Osteoblast (primary cell): ENCODE measurements around the gene CRTC1. TPM values are rescaled to one million over a fixed set of nuclear protein-coding genes. Genes with fewer than 3 reads are reported as not detected.

Experiments used
- DNase-seq: peaks from one replicate; pipeline ENCODE4 v3.0.0; 2011; ENCODE audit warnings: low spot score, mixed read lengths; ENCODE audit not compliant: insufficient read length; ENCODE audit errors: missing footprints
- H2AFZ ChIP-seq: 2 replicates; pipeline ENCODE4 v1.6.0; 2011; ENCODE audit warnings: mild to moderate bottlenecking, low read length
- H3K27ac ChIP-seq: 2 replicates; pipeline ENCODE4 v1.5.1; 2011; ENCODE audit warnings: mild to moderate bottlenecking, low read depth, low read length, moderate library complexity
- H3K27me3 ChIP-seq: 2 replicates; pipeline ENCODE4 v1.6.0; 2012; ENCODE audit warnings: mild to moderate bottlenecking, control low read depth, inconsistent platforms, low read length, moderate library complexity; ENCODE audit not compliant: insufficient read depth
- H3K36me3 ChIP-seq: 2 replicates; pipeline ENCODE4 v1.5.1; 2011; ENCODE audit warnings: mild to moderate bottlenecking, low read length, control low read depth, moderate library complexity; ENCODE audit not compliant: insufficient read depth
- H3K4me1 ChIP-seq: 2 replicates; pipeline ENCODE4 v1.5.1; 2011; ENCODE audit warnings: mild to moderate bottlenecking, low read length, control low read depth, moderate library complexity; ENCODE audit not compliant: insufficient read depth
- H3K4me2 ChIP-seq: 2 replicates; pipeline ENCODE4 v1.6.0; 2011; ENCODE audit warnings: mild to moderate bottlenecking, low read length; ENCODE audit not compliant: insufficient read depth
- H3K4me3 ChIP-seq: fragments of 200-600 bp; sonication (generic); 3 replicates; pipeline ENCODE4 v1.5.1; 2012; ENCODE audit warnings: mild to moderate bottlenecking, low read length, inconsistent platforms; ENCODE audit not compliant: insufficient read depth
- H3K79me2 ChIP-seq: 2 replicates; pipeline ENCODE4 v1.6.0; 2012; ENCODE audit warnings: mild to moderate bottlenecking, low read length, control low read depth, inconsistent platforms; ENCODE audit not compliant: insufficient read depth
- H3K9me3 ChIP-seq: 2 replicates; pipeline ENCODE4 v1.5.1; 2011; ENCODE audit warnings: low read depth, low read length, control low read depth
- H4K20me1 ChIP-seq: 2 replicates; pipeline ENCODE4 v1.6.0; 2012; ENCODE audit warnings: mild to moderate bottlenecking, low read length, control low read depth; ENCODE audit not compliant: insufficient read depth
- total RNA-seq: library from RNA; depleted of rRNA; stranded (reverse); fragments of >200 nt; gene quantifications from 2 replicates; pipeline ENCODE4 v1.2.3, GENCODE V29; 2012
- TF ChIP-seq, protein P1 (sequence below): IDR thresholded peaks from 2 replicates; pipeline ENCODE4 v1.5.1; 2011; ENCODE audit warnings: mild to moderate bottlenecking, low read depth, low read length, moderate library complexity; ENCODE audit errors: extremely low read depth

Gene CRTC1
- total RNA-seq, 1 donor, result 4.0 TPM

DNA sequence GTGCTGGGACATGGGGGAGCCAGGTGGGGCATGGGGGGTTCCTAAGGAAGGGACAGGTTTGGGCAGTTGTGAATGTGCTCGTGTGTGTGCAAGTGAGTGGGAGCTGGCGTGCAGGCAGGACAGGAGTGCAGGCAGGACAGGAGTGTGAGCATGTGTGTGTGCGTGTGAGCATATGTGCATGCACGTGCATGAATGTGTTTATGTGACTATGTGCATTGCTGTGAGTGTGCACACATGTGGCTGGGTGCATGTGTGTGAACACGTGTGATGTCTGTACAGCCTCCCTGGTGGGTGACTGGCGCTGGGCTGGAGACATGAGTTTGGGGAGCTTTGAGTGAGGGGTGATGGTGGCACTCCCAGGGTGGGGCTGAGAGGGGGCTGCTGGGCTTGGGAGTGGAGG lies 33.4 kb downstream of the CRTC1 start:
- Histone ChIP-seq H3K9me3 (no peaks in the 10 kb centered on the region), H4K20me1 (peaks cover 53% of the 10 kb centered on the region), H3K36me3 (no peaks in the 10 kb centered on the region), H3K27ac (no peak overlapping the region), H3K4me3 (no peak overlapping the region), H2AFZ (no peak overlapping the region), H3K27me3 (no peaks in the 10 kb centered on the region), H3K4me1 (no peaks in the 10 kb centered on the region), H3K79me2 (peaks cover 48% of the 10 kb centered on the region), H3K4me2 (no peak overlapping the region)
- TF ChIP-seq, protein P1, sequence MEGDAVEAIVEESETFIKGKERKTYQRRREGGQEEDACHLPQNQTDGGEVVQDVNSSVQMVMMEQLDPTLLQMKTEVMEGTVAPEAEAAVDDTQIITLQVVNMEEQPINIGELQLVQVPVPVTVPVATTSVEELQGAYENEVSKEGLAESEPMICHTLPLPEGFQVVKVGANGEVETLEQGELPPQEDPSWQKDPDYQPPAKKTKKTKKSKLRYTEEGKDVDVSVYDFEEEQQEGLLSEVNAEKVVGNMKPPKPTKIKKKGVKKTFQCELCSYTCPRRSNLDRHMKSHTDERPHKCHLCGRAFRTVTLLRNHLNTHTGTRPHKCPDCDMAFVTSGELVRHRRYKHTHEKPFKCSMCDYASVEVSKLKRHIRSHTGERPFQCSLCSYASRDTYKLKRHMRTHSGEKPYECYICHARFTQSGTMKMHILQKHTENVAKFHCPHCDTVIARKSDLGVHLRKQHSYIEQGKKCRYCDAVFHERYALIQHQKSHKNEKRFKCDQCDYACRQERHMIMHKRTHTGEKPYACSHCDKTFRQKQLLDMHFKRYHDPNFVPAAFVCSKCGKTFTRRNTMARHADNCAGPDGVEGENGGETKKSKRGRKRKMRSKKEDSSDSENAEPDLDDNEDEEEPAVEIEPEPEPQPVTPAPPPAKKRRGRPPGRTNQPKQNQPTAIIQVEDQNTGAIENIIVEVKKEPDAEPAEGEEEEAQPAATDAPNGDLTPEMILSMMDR, result no peak
- DNase-seq, result peak; percentile 50

DNA sequence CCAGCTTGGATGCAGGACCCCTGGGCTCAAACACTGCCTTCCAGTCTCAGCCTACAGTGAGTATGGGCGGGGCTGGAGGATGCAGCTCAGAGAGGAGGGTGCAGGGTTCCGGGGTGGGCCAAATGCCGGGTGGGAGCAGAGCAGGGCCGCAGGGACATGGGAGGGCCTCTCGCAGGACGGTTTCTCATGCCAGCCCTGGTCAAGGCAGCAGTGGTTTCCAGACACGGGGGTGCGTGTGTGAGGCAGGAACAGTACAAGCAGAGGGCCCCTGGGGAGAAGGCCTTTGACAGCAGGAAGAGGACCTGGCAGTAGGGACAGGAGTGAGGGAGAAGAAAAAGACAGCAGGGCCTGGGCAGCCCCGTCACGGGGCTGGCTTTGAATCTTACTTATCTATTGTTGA lies 34.1 kb downstream of the CRTC1 start:
- TF ChIP-seq, protein P1, result no peak
- H3K79me2 ChIP-seq, result peaks cover 52% of the 10 kb centered on the region
- no peak overlapping the region for H3K4me3 ChIP-seq
- H3K9me3 ChIP-seq, result no peaks in the 10 kb centered on the region
- no peak for DNase-seq
- no peak overlapping the region for H3K27ac ChIP-seq
- H3K36me3 ChIP-seq, result peaks cover 2% of the 10 kb centered on the region
- H3K4me2 ChIP-seq, result no peak overlapping the region
- peaks cover 57% of the 10 kb centered on the region for H4K20me1 ChIP-seq
- H3K4me1 ChIP-seq, result no peaks in the 10 kb centered on the region
- no peak overlapping the region for H2AFZ ChIP-seq
- H3K27me3 ChIP-seq, result no peaks in the 10 kb centered on the region

DNA sequence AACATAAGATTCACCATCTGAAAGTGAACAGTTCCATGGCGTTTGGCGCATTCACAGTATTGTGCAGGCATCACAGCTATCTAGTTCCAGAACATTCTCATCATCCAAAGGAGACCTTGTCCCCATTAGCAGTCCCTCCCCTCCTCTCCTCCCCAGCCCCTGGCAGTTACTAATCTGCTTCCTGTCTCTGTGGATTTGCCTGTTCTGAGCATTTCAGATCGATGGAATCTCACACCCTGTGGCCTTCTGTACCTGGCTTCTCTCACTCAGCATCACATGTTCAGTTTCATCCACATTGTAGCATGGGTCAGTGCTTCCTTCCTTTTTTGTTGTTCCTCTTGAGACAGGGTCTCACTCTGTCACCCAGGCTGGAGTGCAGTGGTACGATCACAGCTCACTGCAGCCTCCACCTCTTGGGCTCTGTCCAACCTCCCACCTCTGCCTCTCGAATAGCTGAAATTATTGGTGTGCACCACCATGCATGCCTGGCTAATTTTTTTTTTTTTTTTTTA lies 34.6 kb downstream of the CRTC1 start:
- Histone ChIP-seq H3K27ac (no peak overlapping the region), H4K20me1 (peaks cover 58% of the 10 kb centered on the region), H3K36me3 (peaks cover 2% of the 10 kb centered on the region), H3K79me2 (peaks cover 52% of the 10 kb centered on the region), H3K4me3 (no peak overlapping the region), H3K9me3 (no peaks in the 10 kb centered on the region), H2AFZ (no peak overlapping the region), H3K27me3 (no peaks in the 10 kb centered on the region), H3K4me1 (no peaks in the 10 kb centered on the region), H3K4me2 (no peak overlapping the region)
- TF ChIP-seq, protein P1, result no peak
- peak; percentile 74 for DNase-seq

DNA sequence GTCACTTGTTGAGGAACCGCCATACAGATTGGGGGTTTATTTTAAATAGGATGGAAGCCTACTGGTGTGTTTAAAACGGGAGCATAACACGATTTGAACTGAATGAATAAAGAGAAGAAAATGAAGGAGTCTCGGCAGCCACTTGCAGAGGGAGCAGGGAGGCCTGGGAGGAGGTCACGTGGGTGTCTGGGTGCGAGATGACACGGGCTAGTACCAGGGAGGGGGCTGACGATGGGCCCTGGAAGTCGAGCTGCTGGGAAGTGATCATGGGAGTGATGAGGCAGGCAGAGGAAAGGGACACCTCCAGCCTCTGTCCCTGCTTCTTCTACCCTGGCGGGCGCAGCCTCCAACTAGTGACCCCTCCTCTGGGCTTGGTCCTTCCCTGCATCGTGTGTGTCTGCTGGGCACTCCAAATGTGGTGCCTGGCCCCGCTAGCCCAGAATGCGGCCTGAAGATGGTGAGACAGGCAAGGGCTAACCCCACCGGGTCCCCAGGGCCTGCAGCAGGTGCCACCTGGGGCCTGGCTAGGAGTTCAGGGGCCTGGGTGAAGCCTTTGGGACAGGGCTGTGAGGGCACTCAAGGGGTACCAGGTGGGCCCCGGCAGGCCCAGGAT lies 35.5 kb downstream of the CRTC1 start:
- Histone ChIP-seq H3K4me2 (no peak overlapping the region), H3K9me3 (no peaks in the 10 kb centered on the region), H3K4me3 (no peak overlapping the region), H3K27ac (no peak overlapping the region), H3K36me3 (peaks cover 2% of the 10 kb centered on the region), H4K20me1 (peaks cover 57% of the 10 kb centered on the region), H3K4me1 (no peaks in the 10 kb centered on the region), H2AFZ (no peak overlapping the region), H3K79me2 (peaks cover 44% of the 10 kb centered on the region), H3K27me3 (no peaks in the 10 kb centered on the region)
- TF ChIP-seq, protein P1, result no peak
- peak; percentile 82 for DNase-seq
